HG03064 (cell line): ENCODE results near the gene GPC2.
"Not testable (repeated sequence)": the region's sequence is repeated elsewhere in the genome, so short reads cannot be mapped to it uniquely, and the experiment has no call there.

Source experiments
- ATAC-seq: cut with Tn5 transposase; IDR thresholded peaks from one replicate; pipeline ENCODE4 v1.9.1; 2021; ENCODE audit warnings: low read depth; ENCODE audit not compliant: unreplicated experiment

GPC2 gene

DNA sequence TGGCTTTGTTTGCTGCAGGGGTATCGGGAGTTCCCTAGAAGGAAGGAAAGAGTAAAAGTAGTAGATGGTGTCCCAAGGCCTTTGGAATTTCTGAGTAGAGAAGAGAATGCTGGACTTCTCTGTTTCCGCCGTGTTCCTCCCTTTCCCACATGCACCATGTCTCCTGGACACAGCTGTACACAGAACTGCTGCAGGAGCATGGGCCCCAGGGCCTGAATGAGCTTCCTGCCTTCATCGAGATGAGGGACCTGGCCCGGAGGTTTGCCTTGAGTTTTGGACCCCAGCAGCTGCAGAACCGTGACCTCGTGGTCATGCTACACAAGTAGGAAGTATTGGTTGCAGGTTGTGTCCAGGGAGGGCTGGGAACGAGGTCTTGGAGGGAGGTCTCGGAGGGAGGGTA, 27.3 kb upstream of the GPC2 start:
- ATAC-seq: no peak

DNA sequence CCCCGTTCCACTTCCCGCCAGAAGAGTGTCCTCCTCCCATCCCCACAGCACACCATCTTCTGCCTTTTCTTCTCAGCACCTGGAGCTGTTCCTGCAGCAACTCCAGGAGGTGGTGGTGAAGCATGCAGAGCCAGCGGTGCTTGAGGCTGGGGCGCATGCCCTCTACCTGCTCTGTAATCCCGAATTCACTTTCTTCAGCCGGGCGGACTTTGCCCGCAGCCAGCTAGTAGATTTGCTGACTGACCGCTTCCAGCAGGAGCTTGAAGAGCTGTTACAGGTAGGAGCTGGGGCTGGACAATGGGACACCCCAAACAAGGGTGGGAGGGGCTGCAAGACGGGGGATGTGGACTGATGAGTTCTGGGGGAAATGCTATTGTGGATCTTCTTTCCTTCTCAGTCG, 23.5 kb upstream of the GPC2 start:
- no peak for ATAC-seq

GRCh38 chr7:100198266-100198665, 21.1 kb upstream of the GPC2 start:
- ATAC-seq: no peak

GRCh38 chr7:100195901-100196322, 18.7 kb upstream of the GPC2 start:
- not testable (repeated sequence) for ATAC-seq

- ATAC-seq: no peak
These were observed 18.0 kb upstream of the GPC2 start for GRCh38 chr7:100195222-100195621.

DNA sequence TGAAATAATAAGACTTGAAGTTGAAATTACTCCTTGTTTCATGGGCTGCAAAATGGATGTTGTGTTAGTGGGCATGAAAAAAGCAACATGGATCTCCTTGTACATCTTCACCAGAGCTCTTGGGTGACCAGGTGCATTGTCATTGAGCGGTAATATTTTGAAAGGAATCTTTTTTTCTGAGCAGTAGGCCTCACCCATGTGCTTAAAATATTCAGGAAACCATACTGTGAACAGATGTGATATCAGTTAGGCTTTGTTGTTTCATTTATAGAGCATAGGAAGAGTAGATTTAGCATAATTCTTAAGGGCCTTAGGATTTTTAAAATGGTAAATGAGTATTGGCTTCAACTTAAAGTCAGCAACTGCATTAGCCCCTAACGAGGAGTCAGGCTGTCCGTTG, 15.8 kb upstream of the GPC2 start:
- no peak for ATAC-seq

DNA sequence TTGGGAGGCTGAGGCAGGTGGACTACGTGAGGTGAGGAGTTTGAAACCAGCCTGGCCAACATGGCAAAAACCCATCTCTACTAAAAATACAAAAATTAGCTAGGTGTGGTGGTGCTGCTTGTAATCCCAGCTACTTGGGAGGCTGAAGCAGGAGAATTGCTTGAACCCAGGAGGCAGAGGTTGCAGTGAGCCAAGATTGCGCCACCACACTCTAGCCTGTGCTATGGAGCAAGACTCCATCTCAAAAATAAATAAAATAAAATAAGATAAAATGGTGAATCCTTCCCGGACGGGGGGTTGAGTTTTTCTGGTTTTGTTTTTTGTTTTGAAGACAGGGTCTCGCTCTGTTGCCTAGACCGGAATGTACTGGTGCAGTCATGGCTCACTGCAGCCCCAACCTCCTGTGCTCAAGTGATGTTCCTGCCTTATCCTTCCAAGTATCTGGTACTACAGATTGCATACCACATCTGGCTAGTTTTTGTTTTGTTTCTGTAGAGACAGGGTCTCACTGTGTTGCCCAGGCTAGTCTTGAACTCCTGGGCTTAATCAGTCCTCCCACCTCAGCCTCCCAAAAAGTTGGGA, 15.2 kb upstream of the GPC2 start:
- not testable (repeated sequence) for ATAC-seq

GRCh38 chr7:100191775-100192174, 14.6 kb upstream of the GPC2 start:
- no peak for ATAC-seq

GRCh38 chr7:100190048-100190711, 13.0 kb upstream of the GPC2 start:
- no peak for ATAC-seq

DNA sequence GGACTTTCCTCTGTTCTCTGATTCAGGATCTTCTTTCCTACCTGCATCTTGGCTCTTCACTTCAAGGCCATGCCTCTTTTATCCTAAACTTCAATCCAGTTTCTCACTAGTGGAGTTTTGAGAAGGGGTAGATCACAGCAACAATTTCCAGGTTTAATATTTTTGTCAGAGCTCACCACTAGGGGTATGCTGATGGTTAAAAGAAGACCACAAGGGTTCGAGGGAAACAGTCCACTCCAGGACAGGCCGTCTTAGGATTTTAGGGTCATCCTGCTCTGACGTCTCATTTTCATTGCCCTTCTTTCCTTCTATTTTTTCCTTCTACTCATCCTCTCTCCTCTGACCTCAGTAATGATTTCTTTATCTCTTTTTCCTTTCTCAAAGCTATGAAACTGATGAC, 11.9 kb upstream of the GPC2 start:
- no peak for ATAC-seq

DNA sequence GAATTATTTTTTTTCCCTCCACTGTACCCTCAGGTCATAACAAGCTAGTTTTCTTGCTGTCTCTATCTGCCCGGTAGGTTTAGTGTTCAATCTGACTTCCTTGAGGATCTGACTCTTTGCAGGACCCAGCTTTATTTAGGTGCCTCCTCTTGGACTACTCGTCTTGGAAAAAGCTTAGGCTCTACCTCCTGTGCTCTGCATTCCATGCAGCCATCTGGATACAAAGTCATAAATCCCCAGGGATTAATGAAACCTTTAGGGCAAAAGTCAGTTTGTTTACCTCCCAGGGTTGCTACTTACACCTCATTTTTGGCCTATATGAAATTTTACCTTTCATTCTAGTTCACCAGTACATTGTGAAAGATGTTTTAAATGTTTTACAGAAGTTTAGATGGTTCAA, 8.5 kb upstream of the GPC2 start:
- ATAC-seq: no peak

- not testable (repeated sequence) for ATAC-seq
These were observed 5.9 kb upstream of the GPC2 start for GRCh38 chr7:100183090-100183489.

- ATAC-seq: not testable (repeated sequence)
These were observed 5.4 kb upstream of the GPC2 start for GRCh38 chr7:100182616-100183015.

DNA sequence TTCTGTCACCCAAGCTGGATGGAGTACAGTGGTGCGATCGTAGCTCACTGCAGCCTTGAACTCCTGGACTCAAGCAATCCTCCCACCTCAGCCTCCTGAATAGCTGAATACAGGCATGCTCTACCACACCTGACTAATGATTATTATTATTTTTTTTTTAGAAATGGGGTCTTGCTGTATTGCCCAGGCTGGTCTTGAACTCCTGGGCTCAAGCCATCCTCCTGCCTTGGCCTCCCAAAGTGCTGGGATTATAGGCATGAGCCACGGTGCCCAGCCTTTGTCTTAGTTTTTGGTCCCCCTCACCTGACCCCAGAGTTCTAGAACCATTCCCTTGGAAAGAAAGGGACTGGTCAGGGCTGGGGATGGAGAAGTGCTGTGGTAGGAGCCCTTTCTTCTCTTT, 2.9 kb upstream of the GPC2 start:
- ATAC-seq: not testable (repeated sequence)

GRCh38 chr7:100176096-100177044, 811 bp downstream of the GPC2 start:
- ATAC-seq: no peak

GRCh38 chr7:100175296-100175935, 1.8 kb downstream of the GPC2 start:
- no peak for ATAC-seq

DNA sequence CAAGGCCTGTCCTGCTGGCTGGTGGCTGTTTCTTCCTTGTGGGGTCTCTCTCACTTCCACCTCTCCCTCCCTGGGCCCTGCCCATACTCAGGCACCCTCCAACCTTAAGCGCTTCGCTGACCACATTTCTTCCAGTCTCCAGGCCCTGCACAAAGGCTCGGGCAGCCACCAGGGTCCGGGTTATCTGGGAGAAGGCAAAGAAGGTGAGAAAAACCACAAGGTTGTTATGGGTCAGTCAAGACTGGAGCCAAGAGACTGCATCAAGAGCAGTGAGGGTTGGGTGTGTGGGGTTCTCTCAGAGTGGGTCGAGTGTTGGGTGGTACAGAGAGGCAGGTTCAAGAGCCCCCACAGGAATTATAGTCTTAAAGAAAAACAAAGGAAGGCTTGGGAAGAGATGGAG, 2.6 kb downstream of the GPC2 start:
- ATAC-seq: no peak

DNA sequence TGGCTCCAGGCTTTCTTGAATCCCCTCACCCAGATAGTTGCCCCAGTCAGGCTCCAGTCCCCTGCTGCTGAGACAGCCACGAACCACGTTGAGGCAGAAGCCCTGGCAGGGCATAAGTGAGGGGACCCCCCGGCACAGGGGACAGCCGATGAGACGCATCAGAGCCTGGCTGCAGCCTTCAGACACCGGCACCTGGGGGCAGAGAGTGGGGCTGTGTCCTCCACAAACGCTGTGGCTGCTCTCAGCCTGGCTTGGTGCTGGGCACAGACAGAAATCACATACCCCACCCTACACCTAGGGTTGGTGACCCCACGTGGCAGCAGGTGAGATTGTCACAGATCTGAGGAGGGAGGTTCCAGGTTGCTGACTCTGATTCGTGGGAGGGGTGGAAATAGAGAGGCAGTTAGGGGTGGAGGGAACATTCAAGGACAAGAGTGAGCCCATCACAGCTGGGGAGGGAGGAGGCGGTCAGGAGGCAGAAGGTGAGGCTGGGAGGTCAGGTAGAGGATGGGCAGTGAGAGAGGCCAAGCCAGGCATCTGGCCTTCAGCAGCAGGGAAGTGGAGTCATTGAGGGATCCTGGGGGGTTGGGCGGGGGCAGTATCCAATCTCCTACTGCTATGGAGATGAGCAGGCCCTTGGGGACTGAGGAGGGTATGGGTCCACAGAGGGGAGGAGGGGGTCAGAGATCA, 3.2 kb downstream of the GPC2 start:
- ATAC-seq: no peak

DNA sequence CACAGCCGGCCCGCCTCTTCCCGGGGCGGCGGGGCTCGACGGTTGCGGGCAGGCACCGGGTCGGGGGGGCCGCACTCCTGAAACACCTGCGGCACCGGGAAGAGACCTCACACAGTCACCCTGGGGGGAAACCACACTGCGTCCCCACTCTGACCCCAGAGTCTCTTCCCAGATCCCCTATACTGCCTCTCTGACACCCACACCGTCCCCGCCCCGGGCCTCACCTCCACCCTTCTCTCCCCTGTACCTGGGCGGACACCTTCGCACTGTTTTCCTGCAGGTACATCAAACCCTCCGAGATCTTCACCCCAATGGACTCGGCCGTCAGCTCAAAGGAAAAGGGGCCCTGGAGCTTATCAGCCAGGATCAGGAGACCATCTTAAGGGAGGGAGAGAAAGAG, 5.3 kb downstream of the GPC2 start:
- no peak for ATAC-seq

DNA sequence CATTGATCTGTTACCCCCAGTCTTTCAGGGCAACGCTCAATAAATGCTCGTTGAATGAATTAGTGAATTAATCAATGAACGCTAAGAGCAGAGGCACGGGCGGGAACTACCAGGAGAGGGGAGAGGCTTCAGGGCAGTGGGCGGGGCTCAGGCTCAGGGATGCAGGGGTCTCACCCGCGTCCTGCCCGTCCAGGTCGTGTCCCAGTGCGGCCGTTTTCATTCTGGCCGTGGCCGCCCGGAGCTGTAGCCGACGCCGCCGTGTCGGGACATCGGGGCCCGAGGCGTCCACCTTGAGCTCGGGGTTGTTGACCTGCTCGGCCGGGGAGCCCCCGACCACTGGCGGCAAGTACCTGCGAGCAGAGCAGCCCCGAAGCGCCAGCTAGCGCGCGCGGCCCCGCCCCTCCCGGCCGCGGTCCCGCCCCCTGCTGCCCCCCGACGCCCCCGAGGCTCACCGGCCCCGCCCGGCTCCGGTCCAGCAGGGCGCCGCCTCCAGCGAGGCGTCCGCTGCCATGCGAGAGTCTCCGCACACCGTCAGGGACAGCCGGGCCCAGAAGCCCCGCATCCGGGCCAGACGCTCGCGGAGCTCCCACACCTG, 6.0 kb downstream of the GPC2 start:
- no peak for ATAC-seq
